ENCODE results near the gene UQCRHL.

DNA sequence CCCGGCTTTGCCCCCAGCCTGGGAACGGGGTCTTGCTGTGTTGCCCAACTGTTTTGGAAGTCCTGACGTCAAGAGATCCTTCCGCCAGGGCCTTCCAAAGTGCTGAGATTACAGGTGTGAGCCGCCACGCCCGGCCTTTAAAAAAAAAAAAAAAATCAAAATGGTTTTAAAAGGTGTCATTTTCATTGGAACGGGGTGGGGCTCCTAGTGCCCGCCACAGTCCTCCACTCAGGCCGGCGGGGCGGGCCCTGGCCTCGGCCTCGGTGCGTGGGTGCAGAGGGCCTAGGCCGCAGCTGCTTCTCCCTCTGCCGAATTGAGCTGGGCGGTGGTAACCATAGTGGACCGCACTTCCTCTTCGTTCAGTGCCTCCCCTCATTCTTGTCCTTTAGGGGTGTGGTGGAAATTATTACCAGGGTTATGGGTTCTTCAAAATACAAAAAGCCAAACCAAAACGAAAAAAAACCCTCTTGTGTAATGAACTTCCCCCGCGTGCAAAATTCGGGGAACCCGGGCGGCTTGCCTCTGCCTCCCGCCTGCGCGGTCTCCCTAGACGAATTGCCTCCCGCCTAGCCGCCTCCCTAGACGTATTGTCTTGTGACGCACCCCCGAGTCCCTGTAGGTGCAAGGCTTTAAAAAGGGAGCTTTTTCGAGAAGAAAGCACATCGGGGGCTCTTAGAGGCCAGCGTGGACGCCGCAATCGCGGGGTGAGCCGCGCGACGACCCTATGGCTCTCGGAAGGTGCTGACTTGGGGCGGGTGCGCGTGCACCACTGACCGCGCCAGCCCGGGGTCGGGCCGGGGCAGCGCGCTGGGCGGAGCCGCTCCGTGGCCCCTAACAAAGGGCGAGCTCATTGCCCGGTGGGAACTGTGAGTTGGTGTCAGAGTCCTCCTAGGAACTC, 29.6 kb upstream of the UQCRHL start:
- TF ChIP-seq, protein P1, sequence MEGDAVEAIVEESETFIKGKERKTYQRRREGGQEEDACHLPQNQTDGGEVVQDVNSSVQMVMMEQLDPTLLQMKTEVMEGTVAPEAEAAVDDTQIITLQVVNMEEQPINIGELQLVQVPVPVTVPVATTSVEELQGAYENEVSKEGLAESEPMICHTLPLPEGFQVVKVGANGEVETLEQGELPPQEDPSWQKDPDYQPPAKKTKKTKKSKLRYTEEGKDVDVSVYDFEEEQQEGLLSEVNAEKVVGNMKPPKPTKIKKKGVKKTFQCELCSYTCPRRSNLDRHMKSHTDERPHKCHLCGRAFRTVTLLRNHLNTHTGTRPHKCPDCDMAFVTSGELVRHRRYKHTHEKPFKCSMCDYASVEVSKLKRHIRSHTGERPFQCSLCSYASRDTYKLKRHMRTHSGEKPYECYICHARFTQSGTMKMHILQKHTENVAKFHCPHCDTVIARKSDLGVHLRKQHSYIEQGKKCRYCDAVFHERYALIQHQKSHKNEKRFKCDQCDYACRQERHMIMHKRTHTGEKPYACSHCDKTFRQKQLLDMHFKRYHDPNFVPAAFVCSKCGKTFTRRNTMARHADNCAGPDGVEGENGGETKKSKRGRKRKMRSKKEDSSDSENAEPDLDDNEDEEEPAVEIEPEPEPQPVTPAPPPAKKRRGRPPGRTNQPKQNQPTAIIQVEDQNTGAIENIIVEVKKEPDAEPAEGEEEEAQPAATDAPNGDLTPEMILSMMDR (conservative IDR thresholded peaks at IDR 0.05; ENCODE audit: low read depth, low read length) = no peak
- TF ChIP-seq, protein P2, sequence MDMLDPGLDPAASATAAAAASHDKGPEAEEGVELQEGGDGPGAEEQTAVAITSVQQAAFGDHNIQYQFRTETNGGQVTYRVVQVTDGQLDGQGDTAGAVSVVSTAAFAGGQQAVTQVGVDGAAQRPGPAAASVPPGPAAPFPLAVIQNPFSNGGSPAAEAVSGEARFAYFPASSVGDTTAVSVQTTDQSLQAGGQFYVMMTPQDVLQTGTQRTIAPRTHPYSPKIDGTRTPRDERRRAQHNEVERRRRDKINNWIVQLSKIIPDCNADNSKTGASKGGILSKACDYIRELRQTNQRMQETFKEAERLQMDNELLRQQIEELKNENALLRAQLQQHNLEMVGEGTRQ (IDR thresholded peaks at IDR 0.05; ENCODE audit: low read depth, low read length) = no peak
- TF ChIP-seq, protein P3, sequence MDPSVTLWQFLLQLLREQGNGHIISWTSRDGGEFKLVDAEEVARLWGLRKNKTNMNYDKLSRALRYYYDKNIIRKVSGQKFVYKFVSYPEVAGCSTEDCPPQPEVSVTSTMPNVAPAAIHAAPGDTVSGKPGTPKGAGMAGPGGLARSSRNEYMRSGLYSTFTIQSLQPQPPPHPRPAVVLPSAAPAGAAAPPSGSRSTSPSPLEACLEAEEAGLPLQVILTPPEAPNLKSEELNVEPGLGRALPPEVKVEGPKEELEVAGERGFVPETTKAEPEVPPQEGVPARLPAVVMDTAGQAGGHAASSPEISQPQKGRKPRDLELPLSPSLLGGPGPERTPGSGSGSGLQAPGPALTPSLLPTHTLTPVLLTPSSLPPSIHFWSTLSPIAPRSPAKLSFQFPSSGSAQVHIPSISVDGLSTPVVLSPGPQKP (IDR thresholded peaks at IDR 0.05; ENCODE audit: borderline replicate concordance, low read depth, low read length) = no peak
- TF ChIP-seq RFX5 (IDR thresholded peaks at IDR 0.05; ENCODE audit: low read depth, low read length) = no peak

Data from IMR-90 (cell line).